DND-41 (cell line): ENCODE data around the gene ARL14EP.

ENCODE experiments used
- ATAC-seq: fragments of 200-7000 bp; cut with Tn5 transposase; 3 replicates; pipeline ENCODE4 v1.9.1; 2021; ENCODE audit warnings: low read depth; ENCODE audit not compliant: insufficient read depth
- DNase-seq: peaks from one replicate; pipeline ENCODE4 v3.0.0-alpha.2; 2020
- H2AFZ ChIP-seq: 2 replicates; pipeline ENCODE4 v1.6.0; 2012; ENCODE audit warnings: low read depth, low read length
- H3K27ac ChIP-seq: 2 replicates; pipeline ENCODE4 v1.5.1; 2012; ENCODE audit warnings: low read length, inconsistent platforms
- H3K27me3 ChIP-seq: fragments of 200-600 bp; sonication (generic); 2 replicates; pipeline ENCODE4 v1.6.0; 2012; ENCODE audit warnings: low read length, mild to moderate bottlenecking, inconsistent platforms; ENCODE audit not compliant: insufficient read depth, poor library complexity
- H3K36me3 ChIP-seq: 2 replicates; pipeline ENCODE4 v1.5.1; 2012; ENCODE audit warnings: low read length, inconsistent platforms; ENCODE audit not compliant: insufficient read depth
- H3K4me1 ChIP-seq: 2 replicates; pipeline ENCODE4 v1.5.1; 2012; ENCODE audit warnings: mild to moderate bottlenecking, low read length; ENCODE audit not compliant: insufficient read depth
- H3K4me2 ChIP-seq: 2 replicates; pipeline ENCODE4 v1.6.0; 2012; ENCODE audit warnings: mild to moderate bottlenecking, moderate library complexity, low read length, inconsistent platforms; ENCODE audit not compliant: insufficient read depth
- H3K4me3 ChIP-seq, 2 experiments: fragments of 200-600 bp in 1 of 2; shearing (Covaris generic) in 1 of 2; 2 replicates each; pipeline ENCODE4 v1.5.1; 2012 to 2016; ENCODE audit warnings: inconsistent platforms in 2 of 2, low read length in 2 of 2, mild to moderate bottlenecking in 2 of 2, low read depth in 1 of 2, moderate library complexity in 1 of 2
- H3K79me2 ChIP-seq: 2 replicates; pipeline ENCODE4 v1.6.0; 2012; ENCODE audit warnings: low read length, inconsistent platforms; ENCODE audit not compliant: insufficient read depth
- H3K9ac ChIP-seq: 2 replicates; pipeline ENCODE4 v1.6.0; 2012; ENCODE audit warnings: low read depth, mild to moderate bottlenecking, inconsistent platforms, low read length, moderate library complexity
- H3K9me3 ChIP-seq: 2 replicates; pipeline ENCODE4 v1.5.1; 2012; ENCODE audit warnings: low read length, moderate library complexity, mild to moderate bottlenecking, inconsistent platforms; ENCODE audit not compliant: insufficient read depth, severe bottlenecking
- H4K20me1 ChIP-seq: 2 replicates; pipeline ENCODE4 v1.6.0; 2012; ENCODE audit warnings: low read length; ENCODE audit not compliant: insufficient read depth
- CTCF ChIP-seq: IDR thresholded peaks from 2 replicates; pipeline ENCODE4 v1.5.1; 2012; ENCODE audit warnings: borderline replicate concordance, low read length, moderate library complexity, mild to moderate bottlenecking; ENCODE audit not compliant: poor library complexity, severe bottlenecking; ENCODE audit errors: extremely low read depth
- EZH2 ChIP-seq: IDR thresholded peaks from 3 replicates; pipeline ENCODE4 v1.6.1; 2012; ENCODE audit warnings: borderline replicate concordance, low read depth, mild to moderate bottlenecking, moderate library complexity, low read length, inconsistent platforms; ENCODE audit not compliant: severe bottlenecking

Gene ARL14EP

DNA sequence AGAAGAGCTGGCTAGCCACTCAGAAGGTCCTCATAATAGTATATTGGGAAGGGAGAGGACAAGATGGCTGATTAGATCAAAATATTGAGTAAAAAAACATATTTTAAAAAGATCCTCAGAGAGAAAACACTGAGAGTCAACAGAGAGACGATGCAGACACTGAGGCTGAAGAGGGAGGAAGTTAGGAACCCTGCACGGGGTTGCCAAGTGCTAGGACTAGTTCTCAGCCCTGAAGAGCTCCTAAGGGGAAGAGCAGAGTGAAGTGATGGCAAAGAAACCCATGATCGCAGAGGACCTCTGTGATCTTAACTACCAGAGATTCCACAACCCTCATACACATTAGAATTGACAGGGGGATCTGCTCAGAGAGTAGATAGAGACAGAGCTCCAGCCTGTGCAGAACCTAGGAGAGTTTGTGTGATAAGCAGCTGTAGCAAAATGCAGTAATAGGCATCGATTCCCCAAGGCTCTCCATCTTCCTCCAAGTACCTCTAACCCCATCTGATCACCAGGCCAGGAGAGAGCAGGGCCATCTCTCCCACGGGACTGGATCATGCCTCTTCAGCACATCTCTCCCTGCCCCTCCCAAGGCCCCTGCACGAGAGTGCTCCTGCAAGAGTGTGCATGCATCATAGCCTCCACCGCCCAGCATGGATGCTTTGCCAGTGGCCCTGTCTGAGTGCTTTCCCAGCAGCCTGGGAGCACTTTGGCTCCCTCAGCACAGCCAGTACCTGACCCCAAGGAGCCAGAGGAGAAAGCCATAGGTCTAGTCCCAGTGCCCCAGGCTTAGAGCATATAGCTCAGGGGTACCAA, 41.2 kb upstream of the ARL14EP start:
- Histone ChIP-seq H3K4me1 (no peaks in the 10 kb centered on the region), H3K4me3 (no peak overlapping the region), H3K4me2 (no peak overlapping the region), H3K27me3 (no peaks in the 10 kb centered on the region), H3K79me2 (no peaks in the 10 kb centered on the region), H3K36me3 (no peaks in the 10 kb centered on the region), H3K9ac (no peak overlapping the region), H2AFZ (no peak overlapping the region), H3K9me3 (no peaks in the 10 kb centered on the region), H3K27ac (no peak overlapping the region), H4K20me1 (no peaks in the 10 kb centered on the region)
- DNase-seq (no peak), ATAC-seq (no peak; the same call in 2 of the 3 replicates)
- no peak for TF ChIP-seq CTCF
- no peak for TF ChIP-seq EZH2

GRCh38 chr11:30282289-30282631, 40.6 kb upstream of the ARL14EP start:
- no peaks in the 10 kb centered on the region for H3K27me3 ChIP-seq
- no peak overlapping the region for H3K4me3 ChIP-seq
- H3K9me3 ChIP-seq, result no peaks in the 10 kb centered on the region
- H2AFZ ChIP-seq, result no peak overlapping the region
- H3K27ac ChIP-seq, result no peak overlapping the region
- no peak overlapping the region for H3K4me2 ChIP-seq
- DNase-seq (peak; percentile 14), ATAC-seq (peak; percentile 62)
- no peak overlapping the region for H3K9ac ChIP-seq
- H3K4me1 ChIP-seq, result no peaks in the 10 kb centered on the region
- H3K79me2 ChIP-seq, result no peaks in the 10 kb centered on the region
- TF ChIP-seq CTCF, result no peak
- no peak for TF ChIP-seq EZH2
- H4K20me1 ChIP-seq, result no peaks in the 10 kb centered on the region
- H3K36me3 ChIP-seq, result no peaks in the 10 kb centered on the region

DNA sequence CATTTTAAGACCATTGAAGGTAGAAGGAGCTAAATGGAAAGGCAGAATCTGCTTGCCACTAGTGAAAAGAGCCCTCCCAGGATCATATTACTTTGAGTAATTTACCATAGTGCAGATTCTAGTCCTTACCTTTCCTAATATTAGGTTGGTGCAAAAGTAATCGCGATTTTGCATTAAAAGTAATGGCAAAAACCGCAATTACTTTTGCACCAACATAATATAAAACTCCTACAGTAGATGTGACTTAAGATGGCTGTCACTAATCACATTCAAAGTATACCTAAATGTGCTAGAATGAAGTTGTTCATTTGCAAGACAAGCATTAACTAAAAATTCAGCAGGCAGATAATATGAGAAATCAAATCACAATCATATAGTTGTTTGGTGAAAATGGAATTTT, 38.1 kb upstream of the ARL14EP start:
- H3K79me2 ChIP-seq, result no peaks in the 10 kb centered on the region
- H3K27ac ChIP-seq, result no peak overlapping the region
- H3K4me3 ChIP-seq, result no peak overlapping the region
- ATAC-seq (no peak), DNase-seq (no peak)
- no peaks in the 10 kb centered on the region for H3K27me3 ChIP-seq
- H3K36me3 ChIP-seq, result no peaks in the 10 kb centered on the region
- TF ChIP-seq EZH2 (no peak), CTCF (no peak)
- no peaks in the 10 kb centered on the region for H4K20me1 ChIP-seq
- H3K9me3 ChIP-seq, result no peaks in the 10 kb centered on the region
- H3K4me2 ChIP-seq, result no peak overlapping the region
- H2AFZ ChIP-seq, result no peak overlapping the region
- no peaks in the 10 kb centered on the region for H3K4me1 ChIP-seq
- H3K9ac ChIP-seq, result no peak overlapping the region
